Activated CD8-positive, alpha-beta memory T cell treated with anti-CD3 and anti-CD28 coated beads, Interleukin-2, amount 50 U/mL, for 48 hours (primary cell): Measurements from ENCODE around the gene NDUFAF5.

Source experiments
- DNase-seq: peaks from one replicate; pipeline ENCODE4 v3.0.0-alpha.2; 2020

Gene NDUFAF5

GRCh38 chr20:13778827-13779226, 6.0 kb upstream of the NDUFAF5 start:
- DNase-seq: no peak

GRCh38 chr20:13783528-13783927, 1.3 kb upstream of the NDUFAF5 start:
- no peak for DNase-seq

GRCh38 chr20:13784271-13784892, 446 bp upstream of the NDUFAF5 start:
- no peak for DNase-seq

- no peak for DNase-seq
These were observed 1.5 kb downstream of the NDUFAF5 start for GRCh38 chr20:13786143-13786828.

- no peak for DNase-seq
These were observed 3.5 kb downstream of the NDUFAF5 start for GRCh38 chr20:13788167-13788834.

- no peak for DNase-seq
These were observed 5.9 kb downstream of the NDUFAF5 start for GRCh38 chr20:13790708-13791107.

GRCh38 chr20:13791540-13792459, 7.0 kb downstream of the NDUFAF5 start:
- DNase-seq: no peak

GRCh38 chr20:13793001-13793400, 8.2 kb downstream of the NDUFAF5 start:
- no peak for DNase-seq

GRCh38 chr20:13794667-13795066, 9.8 kb downstream of the NDUFAF5 start:
- no peak for DNase-seq

GRCh38 chr20:13799040-13799439, 14.2 kb downstream of the NDUFAF5 start:
- DNase-seq: no peak

- DNase-seq: no peak
These were observed 15.1 kb downstream of the NDUFAF5 start for GRCh38 chr20:13799974-13800373.

- DNase-seq: no peak
These were observed 15.9 kb downstream of the NDUFAF5 start for GRCh38 chr20:13800728-13801134.

- no peak for DNase-seq
These were observed 24.5 kb downstream of the NDUFAF5 start for GRCh38 chr20:13809373-13809772.

GRCh38 chr20:13809855-13810254, 25.0 kb downstream of the NDUFAF5 start:
- DNase-seq: no peak

GRCh38 chr20:13810446-13810845, 25.6 kb downstream of the NDUFAF5 start:
- no peak for DNase-seq

- DNase-seq: no peak
These were observed 29.1 kb downstream of the NDUFAF5 start for GRCh38 chr20:13813910-13814309.

GRCh38 chr20:13814672-13815071, 29.8 kb downstream of the NDUFAF5 start:
- no peak for DNase-seq

GRCh38 chr20:13816757-13817156, 31.9 kb downstream of the NDUFAF5 start:
- no peak for DNase-seq

GRCh38 chr20:13817342-13817741, 32.5 kb downstream of the NDUFAF5 start:
- DNase-seq: no peak

GRCh38 chr20:13819885-13820645, 35.2 kb downstream of the NDUFAF5 start:
- DNase-seq: no peak

GRCh38 chr20:13821876-13822275, 37.0 kb downstream of the NDUFAF5 start:
- DNase-seq: no peak

- DNase-seq: no peak
These were observed 37.6 kb downstream of the NDUFAF5 start for GRCh38 chr20:13822459-13822858.
